HG03558 (cell line): Measurements from ENCODE around the gene JAKMIP1.
"Not testable (repeated sequence)": the region's sequence is repeated elsewhere in the genome, so short reads cannot be mapped to it uniquely, and the experiment has no call there.

Experiments used
- ATAC-seq: cut with Tn5 transposase; IDR thresholded peaks from one replicate; pipeline ENCODE4 v1.9.1; 2021; ENCODE audit warnings: moderate number of reproducible peaks; ENCODE audit not compliant: unreplicated experiment; ENCODE audit errors: extremely low read depth

JAKMIP1 gene

DNA sequence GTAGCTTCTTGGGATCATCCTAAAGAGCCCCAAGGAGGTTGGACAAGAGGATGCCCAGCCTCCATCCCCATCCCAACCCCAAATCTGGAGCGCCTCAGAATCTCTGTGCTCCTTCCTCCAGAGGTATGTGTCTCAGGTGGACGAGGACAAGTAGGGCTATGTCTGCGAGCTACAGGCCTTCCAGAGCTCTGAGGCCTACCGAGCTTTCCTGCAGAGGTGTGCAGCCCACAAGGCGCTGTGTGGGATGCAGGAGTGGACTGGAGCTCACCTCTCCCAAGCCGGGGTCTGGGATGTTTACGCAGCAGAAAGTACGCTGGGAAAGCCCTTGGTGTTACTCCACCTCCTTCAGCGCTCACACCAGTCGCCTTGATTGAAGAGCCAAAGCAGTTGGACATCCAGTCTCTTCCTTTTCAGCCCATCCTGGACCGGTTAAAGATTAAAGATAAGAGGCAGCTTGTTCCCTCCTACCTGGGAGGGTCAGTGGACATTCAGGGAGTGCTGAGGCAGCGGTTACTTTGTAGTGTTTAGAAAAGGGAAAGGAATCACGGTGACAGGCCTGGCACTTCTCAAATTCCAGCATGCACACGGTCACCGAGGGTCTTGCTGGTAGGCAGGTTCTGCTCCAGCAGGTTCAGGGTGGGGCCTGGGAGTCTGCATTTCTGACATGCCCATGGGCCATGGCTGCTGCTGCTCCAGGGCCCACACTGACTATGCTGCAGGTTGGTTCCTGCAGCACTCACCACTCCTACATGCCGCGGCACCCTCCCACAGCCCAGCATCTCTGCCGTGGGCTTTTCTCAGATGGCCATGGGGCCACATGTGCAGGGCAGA, 29.5 kb upstream of the JAKMIP1 start:
- no peak for ATAC-seq

DNA sequence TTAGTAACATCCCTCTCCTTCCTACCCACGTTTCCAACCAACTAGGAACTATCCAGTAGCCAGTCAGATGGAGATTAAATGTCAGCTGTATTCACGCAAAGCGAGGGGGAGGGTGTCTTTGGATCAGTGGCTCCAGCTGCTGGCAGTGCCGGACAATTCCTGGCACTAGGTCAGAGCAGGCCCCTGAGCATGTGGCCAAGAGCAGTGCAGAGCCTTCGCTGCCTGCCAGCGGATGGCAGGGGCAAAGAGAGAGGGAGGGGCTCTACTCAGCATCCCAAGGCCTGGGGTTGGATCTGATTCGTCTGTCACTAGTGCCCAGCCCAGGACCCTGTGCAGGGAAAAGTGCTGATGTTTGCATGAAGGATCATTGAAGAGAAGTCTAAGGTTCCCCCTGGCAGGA, 28.7 kb upstream of the JAKMIP1 start:
- ATAC-seq: no peak

DNA sequence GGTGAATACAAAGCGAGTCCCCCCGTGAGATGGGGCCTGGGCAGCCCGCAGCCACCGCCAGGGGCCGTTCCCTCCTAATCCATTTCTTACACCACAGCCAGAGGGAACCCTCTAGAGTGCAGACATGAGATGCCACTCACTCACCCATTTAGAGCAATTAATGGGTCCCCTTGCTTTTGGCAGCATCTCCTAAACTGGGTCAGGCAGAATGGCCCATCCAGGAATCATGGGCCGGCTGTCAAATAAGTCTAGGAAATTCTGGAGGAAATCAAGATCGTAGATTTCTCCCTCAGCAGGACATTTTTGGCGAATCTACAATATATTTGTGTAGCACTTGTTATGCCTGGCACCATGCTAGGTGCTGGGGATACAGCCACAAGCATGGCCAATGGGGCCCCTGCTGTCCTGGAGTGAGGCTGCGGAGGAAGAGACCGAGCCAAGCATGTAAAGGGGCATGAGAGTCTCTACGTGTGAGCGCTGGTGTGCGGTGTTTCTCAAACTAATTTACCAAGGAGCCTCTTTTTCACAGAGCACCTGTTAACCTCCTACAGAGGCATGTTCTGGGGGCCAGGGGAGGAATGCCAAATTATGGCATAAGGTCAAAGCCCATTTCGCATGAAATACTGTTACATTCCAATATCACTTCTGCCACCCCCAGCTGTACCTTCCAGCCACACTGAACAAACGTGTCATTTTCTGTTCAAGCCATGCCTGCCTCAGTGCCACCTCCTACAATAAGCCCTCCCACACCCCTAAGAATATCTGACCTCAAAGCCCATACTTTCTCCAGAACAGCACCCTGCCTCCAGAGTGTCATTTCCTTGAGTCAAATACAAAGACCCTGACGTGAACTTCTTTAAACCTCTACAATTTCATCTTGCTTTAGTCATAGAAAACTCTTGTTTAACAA, 28.1 kb upstream of the JAKMIP1 start:
- ATAC-seq: no peak

DNA sequence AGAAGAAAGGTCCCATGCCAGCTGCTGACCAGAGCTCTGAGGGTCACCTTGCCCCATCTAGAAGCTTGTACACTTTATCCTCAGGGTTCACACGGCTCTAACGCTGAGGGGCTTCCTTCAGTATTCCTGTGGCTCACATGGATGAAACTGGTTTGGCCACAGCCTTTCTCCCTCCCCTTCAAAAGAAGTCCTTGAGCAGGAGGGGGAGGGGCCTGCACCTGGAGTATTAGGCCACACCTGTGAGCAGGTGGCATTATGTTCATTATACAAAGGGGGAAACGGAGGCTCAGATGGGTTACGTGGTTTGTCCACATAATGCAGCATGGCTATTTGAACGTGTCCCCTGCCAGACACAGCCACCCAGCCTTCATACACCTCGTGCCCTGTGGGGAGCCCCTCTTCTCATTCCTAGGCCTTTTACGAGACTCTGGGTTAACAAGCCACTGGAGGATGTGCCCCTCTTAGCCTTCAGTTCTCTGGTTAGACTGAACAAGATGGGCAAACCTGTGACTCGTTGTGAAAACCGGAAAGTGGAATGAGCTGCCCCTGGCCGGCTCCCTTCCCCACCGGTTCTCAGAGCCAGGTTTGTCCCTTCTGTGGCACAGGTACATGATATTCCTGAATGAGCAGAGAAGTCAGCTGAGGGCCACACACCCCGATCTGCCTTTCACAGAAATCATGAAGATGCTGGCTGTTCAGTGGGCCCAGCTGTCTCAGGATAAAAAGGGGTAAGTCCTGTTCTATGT, 27.2 kb upstream of the JAKMIP1 start:
- no peak for ATAC-seq

DNA sequence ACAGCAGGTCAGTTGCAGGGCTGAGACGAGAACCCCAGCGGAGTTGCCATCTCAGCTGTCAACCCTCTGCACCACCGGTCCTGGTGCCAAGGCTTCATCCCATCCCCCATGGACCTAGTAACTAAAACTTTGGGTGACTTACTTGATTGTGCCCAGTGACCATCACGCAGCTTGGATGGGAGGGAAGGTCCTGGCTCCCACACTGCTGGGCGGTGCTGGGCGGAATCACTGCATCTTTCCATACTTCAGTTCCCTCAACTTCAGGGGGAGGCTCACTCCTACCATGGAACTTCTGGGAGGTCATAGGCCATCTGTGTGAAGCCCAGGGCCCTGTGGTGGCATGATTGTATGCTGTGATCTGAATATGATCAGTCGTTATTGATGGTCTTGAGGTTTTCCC, 26.2 kb upstream of the JAKMIP1 start:
- no peak for ATAC-seq

DNA sequence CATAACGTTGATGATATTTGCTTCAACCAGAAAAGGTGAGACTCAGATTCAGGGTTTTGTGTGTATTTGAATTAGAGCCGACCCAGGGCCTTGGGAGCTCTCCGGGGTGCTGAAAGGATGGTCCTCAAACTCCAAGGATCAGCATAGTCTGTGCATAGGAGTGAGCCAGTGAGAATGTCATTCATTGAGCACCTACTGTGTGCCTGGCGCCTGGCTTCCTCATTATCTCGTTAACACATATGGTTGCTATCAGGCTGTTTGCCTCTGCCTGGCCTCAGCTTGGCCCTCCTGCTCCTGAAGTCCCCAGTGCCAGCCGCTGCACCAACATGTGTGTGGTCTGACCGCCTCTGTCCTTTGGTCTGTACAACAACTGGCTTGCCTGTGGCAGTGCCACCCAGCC, 25.1 kb upstream of the JAKMIP1 start:
- no peak for ATAC-seq

DNA sequence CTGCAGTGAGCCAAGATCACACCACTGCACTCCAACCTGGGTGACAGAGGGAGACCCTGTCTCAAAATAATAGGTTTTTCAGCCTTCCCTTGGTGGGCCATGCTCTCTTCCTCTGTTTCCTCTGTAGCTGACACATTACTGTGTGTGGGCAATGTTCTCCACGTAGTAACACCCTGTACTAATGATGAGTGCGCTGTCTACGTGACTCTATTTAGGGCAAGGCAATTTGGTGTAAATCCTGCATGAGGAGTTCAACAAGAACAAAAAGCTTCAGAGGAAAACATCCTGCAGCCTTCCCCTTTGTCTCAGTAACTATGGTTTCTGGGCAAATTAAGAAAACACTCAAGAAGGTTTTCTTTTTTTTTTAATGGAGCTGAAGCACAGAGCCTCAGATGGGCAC, 24.4 kb upstream of the JAKMIP1 start:
- ATAC-seq: no peak

DNA sequence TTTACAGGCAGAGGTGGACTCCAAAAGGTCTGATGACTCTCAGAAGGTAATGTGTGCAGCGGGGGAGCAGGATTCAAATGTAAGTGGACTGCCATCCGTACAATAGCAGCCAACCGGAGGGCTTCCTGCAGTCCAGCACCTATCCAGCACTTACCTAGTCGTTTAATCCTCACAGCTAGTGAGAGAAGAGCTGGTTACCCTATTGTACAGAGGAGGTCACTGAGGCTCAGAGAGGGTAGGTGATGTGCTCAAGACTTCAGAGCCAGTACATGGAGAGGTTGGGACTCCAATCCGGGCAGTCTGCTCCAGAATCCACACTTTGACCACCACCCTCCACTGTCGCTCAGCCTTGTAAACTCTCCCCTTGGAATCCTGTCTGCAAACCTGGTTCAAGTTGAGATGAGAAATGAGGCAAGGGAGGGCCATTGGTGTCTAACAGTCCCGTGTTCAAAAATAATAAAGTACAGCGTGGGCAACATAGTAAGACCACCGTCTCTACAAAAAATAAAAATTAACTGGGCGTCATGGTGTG, 22.5 kb upstream of the JAKMIP1 start:
- no peak for ATAC-seq

DNA sequence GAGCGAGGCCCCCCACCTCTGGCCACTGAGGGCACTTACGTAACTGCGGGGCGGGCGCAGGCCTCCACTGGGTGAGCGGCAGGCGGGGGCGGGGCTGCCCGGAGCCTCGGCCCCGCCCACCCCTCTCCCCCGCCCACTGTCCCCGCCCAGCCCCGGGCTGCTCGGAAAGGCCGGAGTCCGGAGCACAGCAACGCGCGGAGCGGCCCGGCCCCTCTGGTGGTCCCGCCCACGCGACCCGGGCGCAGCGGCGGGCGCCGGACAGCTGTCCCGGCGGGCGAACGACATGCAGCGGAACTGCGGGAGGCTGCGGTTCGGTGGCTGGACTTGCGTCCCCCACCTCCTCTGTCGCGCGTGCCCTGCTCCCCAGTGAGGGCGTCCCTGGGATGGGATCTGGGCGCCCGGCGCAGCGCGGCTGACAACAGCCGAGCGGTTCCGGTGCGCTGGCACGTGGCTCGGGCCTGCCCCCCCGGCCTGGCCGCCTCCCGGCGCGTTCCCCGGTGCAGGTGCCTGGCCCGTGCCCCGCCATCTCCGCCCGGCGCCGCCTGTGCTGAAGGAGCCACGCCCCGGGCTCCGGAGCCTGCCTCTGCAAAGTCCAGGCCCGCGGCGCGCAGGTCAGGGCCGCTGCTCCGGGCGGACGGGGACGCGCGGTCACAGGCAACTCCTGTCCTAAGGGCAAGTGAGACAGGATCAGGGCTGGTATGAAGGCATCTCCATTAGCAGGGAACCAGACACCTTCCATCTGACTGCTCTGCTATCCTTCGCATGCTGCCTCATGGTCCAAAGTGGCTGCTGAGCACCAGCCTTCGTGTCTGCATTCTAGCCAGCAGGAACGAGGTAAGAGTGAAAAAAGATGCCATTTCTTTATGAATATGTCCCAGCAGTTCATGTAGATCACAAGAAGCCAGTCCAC, 21.8 kb upstream of the JAKMIP1 start:
- no peak for ATAC-seq

DNA sequence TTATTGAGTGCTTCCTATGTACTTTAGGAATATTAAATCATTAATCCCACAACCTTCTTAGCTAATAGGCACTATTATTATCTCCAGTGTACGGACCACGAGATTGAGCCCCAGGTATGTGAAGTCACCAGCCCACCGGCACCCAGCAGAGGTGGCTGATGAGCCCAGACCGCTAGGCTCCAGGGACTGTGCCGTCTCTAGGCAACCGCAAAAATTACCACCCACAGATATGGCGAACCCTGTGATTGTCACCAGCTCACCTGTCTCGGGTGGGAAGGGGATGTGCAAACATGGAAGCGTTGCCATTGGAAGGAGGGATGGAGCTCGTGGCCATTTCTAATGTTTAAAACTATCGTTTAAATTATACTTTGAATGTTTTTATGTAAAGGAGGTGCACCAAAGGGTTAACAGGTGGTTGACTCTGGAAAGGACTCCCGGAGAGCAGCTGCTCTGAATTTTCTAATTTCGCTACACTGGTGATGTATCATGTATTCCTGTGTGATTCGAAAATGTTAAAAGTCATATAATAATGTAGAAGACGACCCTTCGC, 21.0 kb upstream of the JAKMIP1 start:
- no peak for ATAC-seq

DNA sequence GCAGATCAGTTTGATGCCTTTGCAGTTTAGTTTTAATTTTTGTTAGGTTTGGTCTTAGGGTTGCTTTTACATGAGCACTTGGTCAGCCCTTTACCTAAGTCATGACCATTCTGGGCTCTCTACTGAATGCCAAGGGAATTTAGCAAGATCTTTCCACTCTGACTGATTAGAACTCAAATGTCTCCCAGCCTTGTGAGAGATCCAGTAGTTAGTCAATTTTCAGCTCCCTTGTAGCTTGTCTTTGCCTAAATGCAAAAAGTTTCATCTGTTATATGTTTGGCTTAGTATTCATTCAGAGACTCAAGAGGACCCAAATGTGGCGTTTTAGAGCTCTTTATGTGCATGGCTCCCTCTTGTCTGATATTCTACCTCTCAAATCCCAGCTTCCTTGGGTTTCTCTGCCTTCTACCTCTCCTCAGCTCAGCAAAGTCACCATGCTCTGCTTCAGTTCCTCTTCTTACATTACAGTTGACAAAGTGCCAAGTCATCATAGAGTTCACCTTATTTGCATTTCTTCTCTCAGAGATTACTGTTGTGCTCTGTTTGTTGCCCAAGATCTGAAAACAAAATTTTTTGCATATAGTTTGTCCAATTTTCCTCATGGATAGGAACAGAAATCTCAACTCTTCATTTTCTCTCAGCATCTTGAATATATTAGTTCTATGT, 17.5 kb upstream of the JAKMIP1 start:
- ATAC-seq: peak; percentile 82

DNA sequence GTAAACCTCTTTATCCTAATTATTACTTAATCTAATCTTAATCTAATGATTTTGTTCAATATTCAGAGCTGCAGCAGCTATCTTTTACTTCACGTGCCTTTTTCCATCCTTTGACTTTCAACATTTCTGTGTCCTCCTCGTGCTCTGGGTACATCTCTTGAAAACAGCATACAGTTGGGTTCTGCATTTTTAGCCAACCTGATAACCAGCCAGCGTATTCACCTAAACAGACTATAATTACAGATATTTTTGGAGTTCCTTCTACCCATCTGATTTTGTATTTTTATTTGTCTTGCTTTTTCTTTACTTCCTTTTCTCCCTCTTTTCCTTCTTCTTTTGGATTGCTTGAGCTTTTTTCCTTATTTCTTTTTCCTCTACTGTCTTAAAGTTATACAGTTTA, 16.2 kb upstream of the JAKMIP1 start:
- ATAC-seq: no peak

DNA sequence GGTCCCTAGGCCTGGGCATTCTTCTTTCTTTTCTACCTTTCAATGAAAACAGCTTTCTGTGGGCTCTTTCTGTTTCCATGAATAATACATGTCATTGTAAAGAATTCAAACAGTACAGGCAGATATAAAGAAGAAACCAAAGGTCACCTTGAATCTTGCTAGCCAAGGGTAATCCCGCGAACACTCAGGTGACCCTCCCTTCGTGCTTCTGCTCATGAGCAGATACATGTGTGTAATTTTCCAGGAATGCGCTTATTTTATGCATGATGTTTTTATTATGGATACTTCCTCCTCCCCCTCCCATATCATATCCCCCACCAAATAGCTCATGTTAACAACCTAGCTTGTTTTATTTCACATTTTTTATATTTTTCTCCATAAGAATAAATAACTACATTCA, 9.6 kb upstream of the JAKMIP1 start:
- ATAC-seq: no peak

DNA sequence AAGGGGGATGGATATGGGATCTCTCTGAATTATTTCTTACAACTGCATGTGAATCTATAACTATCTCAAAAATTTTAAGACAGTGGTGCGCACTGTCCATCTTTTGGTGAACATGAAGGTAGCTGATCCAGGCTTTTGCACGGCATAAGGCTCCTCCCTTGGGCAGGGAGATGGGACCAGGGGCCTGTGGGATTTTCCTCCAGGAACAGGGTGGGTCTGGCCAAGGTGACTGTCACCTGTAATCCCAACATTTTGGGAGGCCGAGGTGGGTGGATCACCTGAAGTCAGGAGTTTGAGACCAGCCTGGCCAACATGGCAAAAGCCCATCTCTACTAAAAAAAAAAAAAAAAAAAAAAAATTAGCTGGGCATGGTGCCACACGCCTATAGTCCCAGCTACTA, 8.9 kb upstream of the JAKMIP1 start:
- not testable (repeated sequence) for ATAC-seq

DNA sequence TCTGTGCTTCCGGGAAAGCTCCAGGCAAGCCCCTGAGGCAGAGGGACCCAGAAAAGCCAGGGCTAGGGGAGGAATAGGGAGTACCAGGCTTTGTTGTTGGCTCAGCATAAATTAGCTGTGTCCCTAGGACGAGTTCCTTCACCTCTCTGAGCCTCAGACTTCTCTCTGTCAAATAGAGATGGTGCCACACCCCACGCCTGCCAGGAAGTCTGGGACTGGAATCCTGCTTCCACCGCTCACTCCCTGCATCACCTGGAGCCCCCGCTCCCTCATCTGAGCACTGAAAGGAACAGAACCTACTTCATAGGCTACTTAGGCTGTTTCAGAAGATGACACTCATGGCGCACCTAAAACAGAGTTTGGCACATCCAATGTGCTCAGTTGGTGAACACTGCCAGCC, 8.1 kb upstream of the JAKMIP1 start:
- no peak for ATAC-seq

DNA sequence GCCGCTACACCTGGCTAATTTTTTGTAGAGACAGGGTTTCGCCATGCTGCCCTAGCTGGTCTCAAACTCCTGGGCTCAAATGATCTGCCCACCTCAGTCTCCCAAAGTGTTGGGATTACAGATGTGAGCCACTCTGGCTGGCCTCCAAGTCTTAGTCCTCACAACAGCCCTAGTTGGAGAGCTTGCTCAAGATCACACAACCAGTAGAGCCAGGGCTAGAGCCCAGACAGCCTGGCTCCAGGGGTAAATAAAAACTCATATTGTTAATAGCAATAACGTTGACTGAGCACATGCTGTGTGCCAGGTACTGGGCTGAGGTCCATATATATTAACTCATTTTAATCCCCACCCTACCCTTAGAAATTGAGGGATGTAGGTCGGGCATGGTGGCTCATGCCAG, 7.3 kb upstream of the JAKMIP1 start:
- no peak for ATAC-seq

DNA sequence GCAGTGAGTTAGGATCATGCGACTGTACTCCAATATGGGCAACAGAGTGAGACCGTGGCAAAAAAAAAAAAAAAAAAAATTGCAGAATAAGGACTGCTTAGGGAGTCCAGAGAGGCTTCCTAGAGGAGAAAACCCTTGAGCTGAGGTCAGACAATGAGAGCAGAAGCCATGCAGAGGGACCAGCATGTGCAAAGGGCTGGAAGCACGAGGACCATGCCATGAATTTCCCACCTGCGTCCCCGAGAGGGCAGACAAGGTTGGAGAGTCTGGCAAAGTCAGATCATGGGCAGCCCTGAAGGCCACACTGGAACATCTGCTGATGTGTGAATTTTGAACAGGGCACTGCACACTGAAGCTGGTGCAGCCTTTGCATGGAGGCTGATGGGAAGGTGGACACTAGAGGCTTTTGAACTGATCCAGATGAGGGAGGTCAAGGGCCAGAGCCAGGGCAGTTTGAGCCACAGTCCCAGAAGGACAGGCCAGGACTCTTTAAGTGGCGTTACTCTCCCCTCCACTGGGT, 6.5 kb upstream of the JAKMIP1 start:
- no peak for ATAC-seq

DNA sequence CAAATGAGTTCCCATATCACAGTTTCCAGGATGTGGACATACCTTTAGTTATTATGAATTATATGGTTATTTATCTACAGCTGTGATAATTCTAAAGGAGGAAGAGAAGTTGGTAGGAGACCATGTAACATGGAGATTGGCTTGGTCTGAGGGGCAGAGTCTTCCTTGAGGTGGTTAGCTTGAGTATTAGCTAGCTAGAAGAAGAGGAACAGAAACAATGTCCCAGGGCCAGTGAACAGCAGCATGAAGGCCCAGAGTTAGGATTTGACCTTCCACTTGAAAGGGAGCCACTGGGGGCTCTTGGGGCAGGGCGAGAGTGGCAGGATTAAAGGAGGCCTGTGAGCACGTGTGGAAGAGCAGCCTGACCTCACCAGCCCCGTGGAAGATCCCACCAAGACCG, 5.6 kb upstream of the JAKMIP1 start:
- no peak for ATAC-seq

DNA sequence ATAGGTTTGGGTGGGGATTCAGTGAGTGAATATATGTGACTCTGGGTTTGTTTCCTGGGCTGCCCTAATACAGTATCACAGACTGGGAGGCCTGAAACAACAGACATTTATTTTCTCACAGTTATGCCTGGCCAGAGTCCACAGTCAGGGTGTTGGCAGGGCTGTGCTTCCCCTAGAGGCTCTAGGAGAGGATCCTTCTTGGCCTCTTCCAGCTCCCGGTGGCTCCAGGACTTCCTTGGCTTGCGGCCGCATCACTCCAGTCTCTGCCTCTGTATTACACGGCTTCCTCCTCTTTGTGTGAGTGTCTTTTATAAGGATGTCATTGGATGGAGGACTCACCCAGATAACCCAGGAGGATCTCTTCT, 5.2 kb upstream of the JAKMIP1 start:
- no peak for ATAC-seq
